ENCODE data around the gene HIGD1A. TPM values are rescaled to one million over a fixed set of nuclear protein-coding genes. Genes with fewer than 3 reads are reported as not detected.

The HIGD1A gene
- total RNA-seq, 2 donors from 2014 or later = 46.4 to 84.4 TPM

DNA sequence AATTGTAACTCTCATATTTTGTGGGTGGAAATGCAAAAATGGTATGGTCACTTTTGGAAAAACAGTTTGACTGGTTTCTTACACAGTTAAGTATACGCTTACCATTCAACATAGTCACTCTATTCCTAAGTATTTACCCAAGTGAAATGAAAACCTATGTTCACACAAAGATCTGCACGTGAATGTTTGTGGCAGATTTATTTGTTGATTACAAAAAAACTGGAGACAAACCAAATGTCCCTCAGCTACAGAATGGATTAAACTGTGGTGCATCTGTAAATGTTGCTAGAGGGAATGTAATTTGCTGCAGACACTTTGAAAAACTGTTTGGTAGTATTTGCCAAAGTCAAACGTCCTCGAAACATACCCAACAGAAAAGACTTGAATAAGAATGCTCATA lies 34.3 kb upstream of the HIGD1A start:
- H3K4me3 Mint-ChIP-seq = no peak overlapping the region
- no peaks in the 10 kb centered on the region for H3K4me1 Mint-ChIP-seq
- no peaks in the 10 kb centered on the region for H3K9me3 Mint-ChIP-seq
- no peaks in the 10 kb centered on the region for H3K27me3 Mint-ChIP-seq
- H3K27ac Mint-ChIP-seq = no peak overlapping the region
- H3K36me3 Mint-ChIP-seq (ENCODE audit: low read depth) = no peaks in the 10 kb centered on the region
- ATAC-seq (replicated peaks) = no peak

DNA sequence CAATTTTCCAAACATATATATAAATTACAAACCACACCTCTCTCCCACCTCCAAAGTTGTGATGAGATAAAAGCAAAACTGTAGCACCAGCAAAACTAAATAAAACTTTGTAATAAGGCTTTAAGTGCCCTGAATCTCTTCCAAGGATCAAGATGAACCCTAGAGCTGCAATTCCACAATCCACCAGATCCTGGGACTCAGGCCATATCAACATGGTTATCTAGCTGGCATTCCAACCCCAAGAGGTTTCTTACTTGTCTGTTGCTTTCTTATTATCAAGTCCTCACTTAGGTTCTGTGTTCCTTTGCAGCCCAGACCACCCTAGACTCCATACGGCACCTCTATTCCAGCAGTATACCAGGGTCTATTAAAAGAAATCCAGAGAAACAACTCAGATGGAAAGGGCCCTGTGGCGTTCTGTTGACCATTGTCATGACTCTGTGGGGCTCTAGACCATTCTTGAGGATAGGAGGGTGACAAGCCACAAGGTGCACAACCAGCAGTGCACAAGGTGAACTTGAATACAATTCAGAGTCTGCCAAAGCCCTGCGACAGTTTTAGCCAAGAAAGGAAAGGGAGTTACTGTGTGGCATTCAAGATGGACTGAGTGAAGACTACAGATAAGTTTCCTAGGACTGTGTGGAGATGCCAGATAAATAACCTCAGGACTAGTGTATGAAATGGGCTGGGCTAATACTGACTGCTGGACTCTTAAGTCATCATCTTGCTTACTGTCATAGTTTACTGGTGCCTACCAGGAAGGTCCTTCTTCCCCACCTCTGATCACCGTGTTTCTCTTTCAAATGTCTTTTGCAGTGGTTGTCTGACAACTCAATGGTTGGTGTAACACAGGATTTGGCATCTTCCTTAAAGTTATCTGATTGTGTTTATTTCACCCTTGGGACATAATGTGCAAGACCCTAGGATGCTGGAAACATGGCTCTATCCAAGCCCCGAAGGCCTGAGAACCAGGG lies 32.1 kb upstream of the HIGD1A start:
- Mint-ChIP-seq H3K4me3 (no peak overlapping the region), H3K36me3 (ENCODE audit: low read depth) (no peaks in the 10 kb centered on the region), H3K27ac (no peak overlapping the region), H3K27me3 (no peaks in the 10 kb centered on the region), H3K4me1 (no peaks in the 10 kb centered on the region), H3K9me3 (no peaks in the 10 kb centered on the region)
- ATAC-seq (replicated peaks) = no peak

DNA sequence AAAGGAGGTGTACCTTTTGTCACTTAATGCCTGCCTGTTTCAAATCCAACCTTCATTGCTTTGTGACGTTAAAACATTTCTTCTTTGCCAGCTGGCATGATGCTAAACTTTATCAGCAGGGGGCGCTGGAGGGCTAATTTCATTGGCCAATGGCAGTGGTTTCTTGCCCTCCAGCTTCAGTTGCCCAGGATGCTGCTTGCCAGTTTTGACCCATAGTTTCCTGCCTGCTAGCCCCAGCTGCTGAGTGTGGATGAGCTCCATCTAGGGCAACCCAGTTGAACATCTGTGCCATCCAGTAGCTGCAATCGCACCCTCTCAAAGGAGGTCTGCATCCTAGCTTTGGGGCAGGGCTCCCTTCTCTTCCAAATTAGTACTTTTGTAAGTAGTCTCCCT lies 27.0 kb upstream of the HIGD1A start:
- no peaks in the 10 kb centered on the region for H3K4me1 Mint-ChIP-seq
- no peak overlapping the region for H3K27ac Mint-ChIP-seq
- no peaks in the 10 kb centered on the region for H3K36me3 Mint-ChIP-seq (ENCODE audit: low read depth)
- H3K27me3 Mint-ChIP-seq = no peaks in the 10 kb centered on the region
- no peak overlapping the region for H3K4me3 Mint-ChIP-seq
- H3K9me3 Mint-ChIP-seq = no peaks in the 10 kb centered on the region
- ATAC-seq (replicated peaks) = peak; percentile 84

DNA sequence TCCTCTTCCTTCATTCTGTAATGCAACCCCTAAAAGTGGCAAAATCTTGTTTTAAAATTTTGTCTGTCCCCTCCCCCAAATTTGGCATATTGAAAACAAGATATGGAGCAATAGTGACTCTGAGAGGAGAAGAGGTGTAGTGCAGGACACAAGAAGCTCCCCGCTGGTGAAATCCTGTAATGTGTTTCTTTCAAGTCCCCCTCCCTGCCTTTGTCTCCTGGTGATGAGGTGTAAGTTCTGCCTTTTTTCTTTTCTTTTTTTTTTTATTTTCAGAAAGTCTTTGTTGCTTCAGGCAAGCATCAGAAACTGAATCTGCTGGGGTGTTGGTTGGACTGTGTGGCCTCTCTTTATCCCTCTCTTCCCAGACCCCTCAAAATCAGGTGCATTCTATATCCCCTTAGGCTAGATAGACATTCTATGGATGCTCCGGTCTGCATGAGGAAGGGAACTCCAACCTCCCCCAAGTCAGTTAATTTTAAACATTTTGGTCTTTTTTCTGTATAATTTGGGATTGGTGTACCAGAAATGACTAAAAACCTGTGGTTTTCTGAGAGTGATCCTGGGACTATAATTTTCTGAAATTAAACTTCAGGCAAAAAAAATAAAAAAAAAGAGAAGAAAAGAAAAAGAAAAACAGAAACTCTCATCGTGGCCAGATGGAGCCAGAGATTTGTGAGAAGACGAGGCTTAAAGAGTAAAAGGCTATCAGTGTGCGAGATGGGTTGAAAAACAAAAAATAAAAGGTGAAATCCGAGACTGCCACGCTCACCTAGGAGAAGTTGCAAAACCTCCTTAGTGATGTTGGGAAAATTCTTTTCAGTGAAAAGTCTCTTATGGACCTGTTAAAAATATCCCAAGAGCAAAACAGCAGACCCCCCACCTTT lies 26.4 kb upstream of the HIGD1A start:
- ATAC-seq (replicated peaks) = no peak
- H3K9me3 Mint-ChIP-seq = no peaks in the 10 kb centered on the region
- H3K36me3 Mint-ChIP-seq (ENCODE audit: low read depth) = no peaks in the 10 kb centered on the region
- H3K27ac Mint-ChIP-seq = no peak overlapping the region
- H3K27me3 Mint-ChIP-seq = peaks cover 4% of the 10 kb centered on the region
- no peaks in the 10 kb centered on the region for H3K4me1 Mint-ChIP-seq
- H3K4me3 Mint-ChIP-seq = no peak overlapping the region

DNA sequence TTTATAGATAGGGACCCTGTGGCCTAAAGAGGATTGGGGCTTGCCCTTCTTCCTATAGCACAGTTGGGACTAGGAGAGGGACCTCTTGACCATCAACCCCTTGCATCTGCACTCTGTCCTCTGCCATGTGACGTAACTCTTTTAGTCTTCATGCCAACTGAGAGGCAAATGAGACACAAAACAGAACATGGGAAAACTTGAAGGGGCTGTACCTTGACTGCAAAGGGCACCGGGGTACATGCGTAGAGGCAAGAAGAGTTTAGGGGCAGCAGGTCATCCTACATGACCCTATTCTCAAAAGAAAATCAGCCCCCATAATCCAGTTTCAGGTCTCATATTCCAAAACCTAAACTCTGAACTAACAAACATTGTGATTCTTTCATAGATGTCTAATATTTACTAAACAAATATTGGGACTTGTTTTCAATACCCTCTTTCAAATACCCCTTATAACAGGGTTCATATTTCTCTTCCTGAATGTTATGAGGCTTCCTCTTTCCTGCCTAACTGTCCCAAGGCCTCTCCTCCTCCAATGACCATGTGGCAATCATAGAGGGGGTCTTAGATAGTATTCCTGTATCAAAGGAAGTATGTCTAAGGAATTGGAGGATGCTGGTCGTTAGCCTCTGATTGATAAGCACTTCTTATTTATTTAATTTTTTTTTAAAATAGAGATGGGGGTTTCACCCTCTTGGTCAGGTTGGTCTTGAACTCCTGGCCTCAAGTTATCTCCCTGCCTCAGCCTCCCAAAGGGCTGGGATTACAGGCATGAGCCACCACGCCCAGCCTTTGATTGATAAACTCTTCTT lies 25.5 kb upstream of the HIGD1A start:
- no peak overlapping the region for H3K27ac Mint-ChIP-seq
- ATAC-seq (replicated peaks) = no peak

DNA sequence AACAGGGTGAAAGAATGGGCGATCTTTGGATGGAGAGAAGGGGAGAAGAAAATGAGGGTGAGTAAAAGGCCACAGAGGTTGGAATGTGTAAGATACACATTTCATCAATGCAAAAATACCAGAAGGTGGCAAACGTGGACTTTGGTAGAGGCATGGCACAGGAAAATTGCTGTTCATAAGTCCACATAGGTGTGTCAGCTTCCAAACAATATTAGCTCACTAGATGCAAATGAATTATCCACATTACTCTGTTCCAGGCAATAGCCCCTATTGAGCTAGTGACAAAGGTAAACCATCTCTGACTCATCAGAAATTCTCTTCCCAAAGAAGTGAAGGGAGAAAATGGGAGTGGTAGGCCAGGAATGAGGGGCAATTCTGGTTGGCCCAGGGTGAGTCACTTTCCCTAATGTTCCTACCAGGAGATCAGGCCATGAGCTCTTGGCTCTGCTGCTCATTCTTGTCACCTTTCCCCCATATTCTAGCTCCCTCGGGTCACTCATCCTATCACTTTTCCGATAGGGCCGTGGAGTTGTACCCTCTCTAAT lies 24.9 kb upstream of the HIGD1A start:
- Mint-ChIP-seq H3K4me1 (no peaks in the 10 kb centered on the region), H3K4me3 (no peak overlapping the region)

More for the DNA sequence above, 25.5 kb upstream of the HIGD1A start:
- Mint-ChIP-seq H3K4me1 (no peaks in the 10 kb centered on the region), H3K4me3 (no peak overlapping the region), H3K27me3 (peaks cover 7% of the 10 kb centered on the region), H3K36me3 (ENCODE audit: low read depth) (no peaks in the 10 kb centered on the region), H3K9me3 (no peaks in the 10 kb centered on the region)

DNA sequence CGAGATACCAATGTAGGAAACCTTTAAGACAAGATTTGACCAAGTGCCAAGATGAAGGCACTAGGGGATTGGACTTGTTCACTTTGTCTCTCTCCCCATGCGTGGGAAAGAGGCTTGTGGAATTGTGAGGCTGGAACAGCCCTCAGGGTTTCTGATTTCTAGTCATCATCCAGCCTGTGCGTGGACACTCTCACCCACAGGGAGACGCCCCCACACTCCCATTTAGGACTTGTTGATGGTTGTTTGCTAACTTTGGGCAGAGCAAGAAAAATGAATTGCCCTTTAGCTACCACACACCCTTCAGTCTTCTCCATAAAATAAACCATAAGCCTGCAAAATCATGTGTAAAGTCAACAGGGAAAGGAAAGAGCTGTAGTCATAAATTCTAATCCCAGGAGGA lies 23.4 kb upstream of the HIGD1A start:
- Mint-ChIP-seq H3K27ac (no peak overlapping the region), H3K9me3 (no peaks in the 10 kb centered on the region), H3K36me3 (ENCODE audit: low read depth) (no peaks in the 10 kb centered on the region), H3K4me3 (no peak overlapping the region), H3K27me3 (peaks cover 13% of the 10 kb centered on the region), H3K4me1 (peaks cover 3% of the 10 kb centered on the region)
- ATAC-seq (replicated peaks) = no peak

More for the DNA sequence above, 24.9 kb upstream of the HIGD1A start:
- Mint-ChIP-seq H3K27me3 (peaks cover 7% of the 10 kb centered on the region), H3K9me3 (no peaks in the 10 kb centered on the region), H3K36me3 (ENCODE audit: low read depth) (no peaks in the 10 kb centered on the region), H3K27ac (no peak overlapping the region)
- ATAC-seq (replicated peaks) = no peak

DNA sequence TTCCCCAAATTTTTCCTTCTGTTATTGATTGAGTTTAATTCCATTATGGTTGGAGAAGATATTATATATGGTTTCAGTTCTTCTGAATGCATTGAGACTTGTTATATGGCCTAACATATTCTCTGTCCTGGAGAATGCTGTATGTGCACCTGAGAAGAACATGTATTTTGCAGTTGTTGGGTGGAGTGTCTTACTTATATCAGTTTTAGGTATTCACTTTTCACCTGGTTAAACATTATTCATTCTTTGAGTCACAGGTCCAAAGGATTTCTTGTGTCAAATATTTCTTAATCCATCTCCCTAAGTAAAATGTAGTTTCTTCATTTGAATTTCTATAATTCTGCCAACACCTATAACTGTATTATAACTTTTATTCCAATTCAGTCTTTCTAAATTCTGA lies 22.7 kb upstream of the HIGD1A start:
- H3K36me3 Mint-ChIP-seq (ENCODE audit: low read depth) = no peaks in the 10 kb centered on the region
- ATAC-seq (replicated peaks) = no peak
- H3K4me1 Mint-ChIP-seq = peaks cover 4% of the 10 kb centered on the region
- H3K4me3 Mint-ChIP-seq = no peak overlapping the region
- H3K27ac Mint-ChIP-seq = no peak overlapping the region
- no peaks in the 10 kb centered on the region for H3K9me3 Mint-ChIP-seq
- peaks cover 13% of the 10 kb centered on the region for H3K27me3 Mint-ChIP-seq

DNA sequence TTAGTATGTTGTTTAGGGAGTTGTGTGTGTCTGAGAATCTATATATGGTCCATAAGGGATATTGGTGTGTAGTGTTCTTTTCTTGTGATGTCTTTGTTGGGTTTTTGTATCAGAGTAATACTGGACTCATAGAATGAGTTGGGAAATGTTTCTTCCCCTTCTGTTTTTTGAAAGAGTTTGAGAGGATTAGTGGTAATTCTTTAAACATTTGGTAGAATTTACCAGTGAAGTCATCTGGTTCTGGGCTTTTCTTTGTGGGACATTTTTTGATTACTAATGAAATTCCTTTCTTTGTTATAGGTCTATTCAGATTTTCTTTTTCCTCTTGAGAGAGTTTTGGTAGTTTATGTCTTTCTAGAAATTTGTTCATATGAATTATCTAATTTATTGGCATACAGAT lies 21.9 kb upstream of the HIGD1A start:
- Mint-ChIP-seq H3K4me1 (peaks cover 4% of the 10 kb centered on the region), H3K27ac (no peak overlapping the region), H3K27me3 (peaks cover 13% of the 10 kb centered on the region), H3K9me3 (no peaks in the 10 kb centered on the region), H3K36me3 (ENCODE audit: low read depth) (no peaks in the 10 kb centered on the region), H3K4me3 (no peak overlapping the region)
- ATAC-seq (replicated peaks) = no peak

DNA sequence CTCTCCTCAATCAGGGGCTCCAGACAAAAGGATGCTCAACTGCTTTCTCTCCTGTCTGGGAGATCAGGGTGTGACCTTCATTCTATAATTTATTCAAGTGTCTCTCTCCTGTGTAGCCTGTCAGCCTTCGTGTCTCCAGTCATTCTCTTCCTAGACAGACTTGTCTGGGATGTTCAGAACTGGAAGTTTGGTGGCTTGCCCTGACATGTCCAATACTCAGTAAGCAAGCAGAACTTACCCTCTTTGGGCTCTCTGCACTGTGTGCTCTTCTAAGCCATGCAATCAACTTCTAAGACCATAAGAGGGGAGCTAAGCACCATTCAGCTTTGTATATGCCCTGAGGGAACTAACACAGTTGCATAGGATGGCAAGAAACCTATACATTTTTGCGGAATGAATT lies 19.1 kb upstream of the HIGD1A start:
- Mint-ChIP-seq H3K27me3 (peaks cover 16% of the 10 kb centered on the region), H3K36me3 (ENCODE audit: low read depth) (no peaks in the 10 kb centered on the region), H3K4me1 (peaks cover 4% of the 10 kb centered on the region), H3K9me3 (no peaks in the 10 kb centered on the region), H3K4me3 (no peak overlapping the region), H3K27ac (peak overlapping the region; percentile 37)
- ATAC-seq (replicated peaks) = no peak

DNA sequence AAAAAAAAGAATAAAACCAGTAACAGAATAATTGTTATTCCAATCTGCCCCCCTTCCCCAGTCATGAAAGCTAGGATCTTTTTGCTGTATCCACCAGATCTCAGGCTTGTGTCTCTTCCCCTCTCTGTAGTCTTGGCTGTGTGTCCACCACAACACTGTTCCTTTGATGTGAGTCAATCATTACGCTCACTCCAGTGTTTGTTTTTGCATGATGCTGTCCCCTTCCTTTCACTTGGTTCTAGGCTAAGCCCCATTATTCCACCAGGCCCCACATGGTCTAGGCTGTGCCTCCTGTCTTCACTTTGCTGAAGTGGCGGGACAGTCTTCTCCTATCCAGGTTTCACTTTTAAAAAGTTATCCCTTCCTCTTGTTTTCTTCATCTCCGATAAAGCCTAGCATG lies 18.5 kb upstream of the HIGD1A start:
- Mint-ChIP-seq H3K9me3 (no peaks in the 10 kb centered on the region), H3K27ac (peak overlapping the region; percentile 37), H3K27me3 (peaks cover 16% of the 10 kb centered on the region), H3K4me3 (no peak overlapping the region), H3K4me1 (peaks cover 4% of the 10 kb centered on the region), H3K36me3 (ENCODE audit: low read depth) (no peaks in the 10 kb centered on the region)
- ATAC-seq (replicated peaks) = no peak

DNA sequence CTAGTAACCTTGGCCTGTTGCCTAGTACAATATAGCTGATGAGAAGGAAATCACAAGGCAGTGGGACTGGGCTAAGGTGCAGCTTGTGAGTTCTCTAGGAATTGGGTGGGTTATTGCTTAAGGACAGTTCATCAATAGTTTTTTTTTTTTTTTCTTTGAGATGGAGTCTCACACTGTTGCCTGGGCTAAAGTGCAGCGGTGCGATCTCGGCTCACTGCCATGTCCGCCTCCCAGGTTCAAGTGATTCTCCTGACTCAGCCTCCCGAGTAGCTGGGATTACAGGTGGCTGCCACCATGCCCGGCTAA lies 16.4 kb upstream of the HIGD1A start:
- no peak for ATAC-seq (replicated peaks)
- H3K27me3 Mint-ChIP-seq = peaks cover 12% of the 10 kb centered on the region
- H3K4me1 Mint-ChIP-seq = peaks cover 4% of the 10 kb centered on the region
- H3K4me3 Mint-ChIP-seq = no peak overlapping the region
- no peaks in the 10 kb centered on the region for H3K9me3 Mint-ChIP-seq
- no peak overlapping the region for H3K27ac Mint-ChIP-seq
- H3K36me3 Mint-ChIP-seq (ENCODE audit: low read depth) = no peaks in the 10 kb centered on the region

DNA sequence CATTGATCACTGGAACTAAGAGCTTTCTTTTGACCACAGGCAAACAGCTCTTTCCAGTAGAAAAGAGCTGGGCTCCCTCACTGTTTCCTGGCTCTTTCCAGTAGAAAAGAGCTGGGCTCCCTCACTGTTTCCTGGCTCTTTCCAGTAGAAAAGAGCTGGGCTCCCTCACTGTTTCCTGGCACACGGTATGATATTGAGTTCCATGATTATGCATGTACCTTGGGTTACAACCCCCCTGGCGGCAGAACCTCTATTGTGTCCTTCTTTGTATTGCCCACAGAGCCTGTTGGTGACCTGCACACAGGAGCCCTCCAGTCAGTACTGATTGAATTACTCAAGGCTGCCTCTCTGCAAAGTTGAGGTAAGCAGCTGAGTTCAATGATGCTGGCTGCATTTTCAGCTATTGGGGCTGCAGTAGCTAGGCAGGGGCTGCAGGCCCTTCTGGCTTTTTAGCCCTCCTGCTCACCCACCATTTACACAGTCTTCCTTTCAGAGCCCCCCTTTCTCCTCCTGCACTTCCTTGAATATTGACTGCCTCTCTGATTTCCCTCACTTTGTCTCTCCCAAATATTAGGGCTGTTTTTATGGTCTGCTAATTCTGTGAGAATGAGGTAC lies 15.2 kb upstream of the HIGD1A start:
- H3K4me3 Mint-ChIP-seq = no peak overlapping the region
- no peak overlapping the region for H3K27ac Mint-ChIP-seq
- no peak for ATAC-seq (replicated peaks)
- no peaks in the 10 kb centered on the region for H3K36me3 Mint-ChIP-seq (ENCODE audit: low read depth)
- H3K27me3 Mint-ChIP-seq = peaks cover 9% of the 10 kb centered on the region
- peaks cover 4% of the 10 kb centered on the region for H3K4me1 Mint-ChIP-seq
- no peaks in the 10 kb centered on the region for H3K9me3 Mint-ChIP-seq

DNA sequence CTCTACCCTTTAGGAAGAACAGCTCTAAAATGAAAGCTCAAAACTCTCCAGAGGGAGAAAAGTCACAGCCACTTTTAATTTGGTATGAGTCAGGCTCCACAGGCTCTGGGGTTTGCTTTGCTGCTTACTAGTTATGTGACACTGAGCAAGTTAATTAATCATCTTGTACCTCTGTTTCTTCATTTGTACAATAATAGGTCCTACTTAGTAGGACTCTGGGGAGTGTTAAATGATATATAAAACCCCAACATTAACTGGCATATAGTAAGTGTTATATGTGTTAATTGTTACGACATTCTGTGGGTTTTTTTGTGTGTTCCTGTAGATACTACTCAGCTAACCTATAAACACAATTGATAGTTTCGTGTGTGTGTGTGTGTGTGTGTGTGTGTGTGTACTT lies 11.5 kb upstream of the HIGD1A start:
- Mint-ChIP-seq H3K4me1 (no peaks in the 10 kb centered on the region), H3K4me3 (no peak overlapping the region), H3K27me3 (peaks cover 3% of the 10 kb centered on the region), H3K36me3 (ENCODE audit: low read depth) (no peaks in the 10 kb centered on the region), H3K27ac (no peak overlapping the region), H3K9me3 (no peaks in the 10 kb centered on the region)
- ATAC-seq (replicated peaks) = no peak
